ENCODE data around the gene WDPCP.

- no peak for TF ChIP-seq CTCF (IDR thresholded peaks at IDR 0.05)
- no peak for TF ChIP-seq POLR2A (IDR thresholded peaks at IDR 0.05)
- no peak for TF ChIP-seq EP300 (IDR thresholded peaks at IDR 0.05)
Observed at GRCh38 chr2:63283273-63283672, 305.0 kb downstream of the WDPCP start.

All from ovary (tissue), 3 donors.